Measurements from ENCODE around the gene AMH. TPM values are rescaled to one million over a fixed set of nuclear protein-coding genes. Genes with fewer than 3 reads are reported as not detected.
A peak's percentile ranks its signal among the peaks of the same experiment; 100 is the strongest.

The AMH gene
- polyA plus RNA-seq, 3 donors: 0.12 TPM; not detected in 2

DNA sequence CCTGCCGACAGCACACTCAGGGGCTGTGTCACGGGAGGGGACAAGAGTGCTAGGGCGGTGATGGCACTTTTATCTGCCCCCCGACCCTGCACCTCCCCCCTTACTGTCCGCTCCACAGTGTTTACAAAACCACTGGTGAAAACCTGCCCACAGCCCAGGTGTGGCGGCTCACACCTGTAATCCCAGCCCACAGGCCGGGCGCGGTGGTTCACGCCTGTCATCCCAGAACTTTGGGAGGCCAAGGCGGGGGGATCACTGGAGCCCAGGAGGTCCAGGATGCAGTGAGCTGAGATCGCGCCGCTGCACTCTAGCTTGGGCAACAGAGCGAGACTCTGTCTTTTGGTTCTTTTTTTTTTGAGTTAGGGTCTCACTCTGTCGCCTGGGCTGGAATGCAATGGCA lies 47.0 kb downstream of the AMH start:
- no peak overlapping the region for H2AFZ ChIP-seq (ENCODE audit: insufficient read depth, low read depth, low read length, poor library complexity, severe bottlenecking)
- intact Hi-C loops (cut with micrococcal nuclease): no loop called here
- no peak overlapping the region for H3K9ac ChIP-seq (ENCODE audit: insufficient read depth, low read length, poor library complexity, severe bottlenecking)
- H3K4me3 ChIP-seq (replicated peaks in 1 of 3; ENCODE audit: low read depth in 2 of 3, low read length in 3 of 3): no peak overlapping the region
- TF ChIP-seq, protein P1, sequence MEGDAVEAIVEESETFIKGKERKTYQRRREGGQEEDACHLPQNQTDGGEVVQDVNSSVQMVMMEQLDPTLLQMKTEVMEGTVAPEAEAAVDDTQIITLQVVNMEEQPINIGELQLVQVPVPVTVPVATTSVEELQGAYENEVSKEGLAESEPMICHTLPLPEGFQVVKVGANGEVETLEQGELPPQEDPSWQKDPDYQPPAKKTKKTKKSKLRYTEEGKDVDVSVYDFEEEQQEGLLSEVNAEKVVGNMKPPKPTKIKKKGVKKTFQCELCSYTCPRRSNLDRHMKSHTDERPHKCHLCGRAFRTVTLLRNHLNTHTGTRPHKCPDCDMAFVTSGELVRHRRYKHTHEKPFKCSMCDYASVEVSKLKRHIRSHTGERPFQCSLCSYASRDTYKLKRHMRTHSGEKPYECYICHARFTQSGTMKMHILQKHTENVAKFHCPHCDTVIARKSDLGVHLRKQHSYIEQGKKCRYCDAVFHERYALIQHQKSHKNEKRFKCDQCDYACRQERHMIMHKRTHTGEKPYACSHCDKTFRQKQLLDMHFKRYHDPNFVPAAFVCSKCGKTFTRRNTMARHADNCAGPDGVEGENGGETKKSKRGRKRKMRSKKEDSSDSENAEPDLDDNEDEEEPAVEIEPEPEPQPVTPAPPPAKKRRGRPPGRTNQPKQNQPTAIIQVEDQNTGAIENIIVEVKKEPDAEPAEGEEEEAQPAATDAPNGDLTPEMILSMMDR (IDR thresholded peaks at IDR 0.05): no peak
- H3K4me1 Mint-ChIP-seq: peaks cover 53% of the 10 kb centered on the region
- WGBS (ENCODE audit: insufficient coverage): 94% methylated on average over 10 of the region's 16 CpGs
- peaks cover 26 to 52% of the 10 kb centered on the region in 2 donors for H3K4me1 ChIP-seq (ENCODE audit: control insufficient read depth in 1 of 2, insufficient read depth in 2 of 2, low read length in 2 of 2)
- H3K27ac ChIP-seq (ENCODE audit: low read depth in 1 of 2, low read length in 2 of 2): no peak overlapping the region
- H3K4me3 Mint-ChIP-seq: no peak overlapping the region
- peaks cover 80% of the 10 kb centered on the region for H4K20me1 ChIP-seq (ENCODE audit: insufficient read depth, low read length)
- no peaks in the 10 kb centered on the region for H3K9me3 ChIP-seq (replicated peaks in 1 of 2; ENCODE audit: control insufficient read depth in 1 of 2, insufficient read depth in 1 of 2, low read length in 2 of 2)
- peaks cover 0 to 5% (median 0%) of the 10 kb centered on the region in 7 donors for H3K9me3 Mint-ChIP-seq
- H3K27me3 Mint-ChIP-seq (ENCODE audit: low read depth in 3 of 3): peaks cover 8 to 27% (median 16%) of the 10 kb centered on the region in 3 donors
- no peak for DNase-seq
- peaks cover 30 to 44% of the 10 kb centered on the region in 2 donors for H3K36me3 Mint-ChIP-seq
- H3K27ac Mint-ChIP-seq: no peak overlapping the region
- peaks cover 20 to 36% of the 10 kb centered on the region in 2 donors for H3K36me3 ChIP-seq (replicated peaks in 1 of 2; ENCODE audit: control insufficient read depth in 1 of 2, insufficient read depth in 2 of 2, low read length in 2 of 2)
- H3K27me3 ChIP-seq (ENCODE audit: control insufficient read depth in 2 of 2, insufficient read depth in 2 of 2, low read length in 2 of 2): peaks cover 0 to 10% of the 10 kb centered on the region in 2 donors
- no peak overlapping the region for H3K4me2 ChIP-seq (replicated peaks; ENCODE audit: extremely low read depth, low read length, poor library complexity, severe bottlenecking)
- peaks cover 31% of the 10 kb centered on the region for H3K79me2 ChIP-seq (ENCODE audit: insufficient read depth, low read length)

DNA sequence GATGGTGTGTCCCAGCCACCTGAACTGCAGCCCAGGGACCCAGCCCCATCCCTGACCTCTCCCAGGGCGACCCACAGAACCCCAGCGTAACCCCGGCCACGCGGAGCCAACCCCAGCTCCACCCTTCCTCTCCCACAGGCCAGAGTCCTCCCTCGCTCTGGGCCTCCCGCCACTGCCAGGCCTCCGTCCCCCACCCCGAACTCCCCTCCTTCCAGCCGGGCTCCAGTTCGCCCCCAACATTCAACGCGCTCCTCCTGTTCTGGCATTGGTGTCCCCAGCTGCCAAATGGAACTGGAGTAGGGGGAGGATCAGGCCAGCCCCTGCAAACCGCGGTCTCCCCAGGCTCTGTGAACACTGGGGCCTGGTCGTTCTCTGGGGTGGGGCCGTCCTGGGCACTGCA lies 51.4 kb downstream of the AMH start:
- Mint-ChIP-seq H3K4me1 (peaks cover 40% of the 10 kb centered on the region), H3K4me3 (peak overlapping the region; percentile 20 to 79), H3K27ac (peak overlapping the region in 1 of 7 donors; percentile 21), H3K36me3 (peaks cover 17 to 22% of the 10 kb centered on the region in 2 donors), H3K27me3 (ENCODE audit: low read depth in 3 of 3) (peaks cover 44 to 60% (median 55%) of the 10 kb centered on the region in 3 donors), H3K9me3 (peaks cover 0 to 25% (median 8%) of the 10 kb centered on the region in 7 donors)
- no peaks in the 10 kb centered on the region for H3K9me3 ChIP-seq (replicated peaks in 1 of 2; ENCODE audit: control insufficient read depth in 1 of 2, insufficient read depth in 1 of 2, low read length in 2 of 2)
- peaks cover 22 to 41% of the 10 kb centered on the region in 2 donors for H3K4me1 ChIP-seq (ENCODE audit: control insufficient read depth in 1 of 2, insufficient read depth in 2 of 2, low read length in 2 of 2)
- peaks cover 19 to 52% of the 10 kb centered on the region in 2 donors for H3K27me3 ChIP-seq (ENCODE audit: control insufficient read depth in 2 of 2, insufficient read depth in 2 of 2, low read length in 2 of 2)
- DNase-seq: no peak
- H3K36me3 ChIP-seq (replicated peaks in 1 of 2; ENCODE audit: control insufficient read depth in 1 of 2, insufficient read depth in 2 of 2, low read length in 2 of 2): peaks cover 6 to 7% of the 10 kb centered on the region in 2 donors
- peaks cover 41% of the 10 kb centered on the region for H4K20me1 ChIP-seq (ENCODE audit: insufficient read depth, low read length)
- no peaks in the 10 kb centered on the region for H3K79me2 ChIP-seq (ENCODE audit: insufficient read depth, low read length)
- TF ChIP-seq, protein P1 (IDR thresholded peaks at IDR 0.05): no peak
- H2AFZ ChIP-seq (ENCODE audit: insufficient read depth, low read depth, low read length, poor library complexity, severe bottlenecking): no peak overlapping the region
- WGBS (ENCODE audit: insufficient coverage): 37% methylated on average over 11 of the region's 17 CpGs
- H3K4me3 ChIP-seq (replicated peaks in 1 of 3; ENCODE audit: low read depth in 2 of 3, low read length in 3 of 3): no peak overlapping the region
- H3K4me2 ChIP-seq (replicated peaks; ENCODE audit: extremely low read depth, low read length, poor library complexity, severe bottlenecking): no peak overlapping the region
- H3K27ac ChIP-seq (ENCODE audit: low read depth in 1 of 2, low read length in 2 of 2): no peak overlapping the region
- intact Hi-C loops (cut with micrococcal nuclease): no loop called here
- peak overlapping the region; percentile 21 for H3K9ac ChIP-seq (ENCODE audit: insufficient read depth, low read length, poor library complexity, severe bottlenecking)

Small RNA genes lying within 50 kb of the gene (small RNA-seq; reads per million reads assigned to genes)
- gene MIR1227 (ENCODE audit: insufficient read length, low read depth): not detected

Other genes starting within 250 kb of the AMH start
- gene BTBD2, start 233.6 kb upstream of the AMH start, polyA plus RNA-seq: 10 to 100 TPM in 1 of 3 donors, 1 to 10 TPM in 2; 2.8 to 36.0 (median 3.3) TPM
- 100 to 1,000 TPM in 1 of 3 donors, 10 to 100 TPM in 2; 16.9 to 333 (median 21.8) TPM for gene MKNK2, start 198.1 kb upstream of the AMH start, polyA plus RNA-seq
- gene MOB3A, start 153.0 kb upstream of the AMH start, polyA plus RNA-seq: 100 to 1,000 TPM in 1 of 3 donors, 10 to 100 TPM in 2; 60.5 to 179 (median 96.3) TPM
- 10 to 100 TPM in 1 of 3 donors, under 1 TPM in 2; 0.41 to 17.5 (median 0.80) TPM for gene IZUMO4, start 152.4 kb upstream of the AMH start, polyA plus RNA-seq
- 100 to 1,000 TPM in 1 of 3 donors, 10 to 100 TPM in 1, 1 to 10 TPM in 1; 9.6 to 105 (median 12.4) TPM for gene AP3D1, start 97.8 kb upstream of the AMH start, polyA plus RNA-seq
- gene DOT1L, start 85.4 kb upstream of the AMH start, polyA plus RNA-seq: 10 to 100 TPM in 1 of 3 donors, under 1 TPM in 2; 0.32 to 18.2 (median 0.75) TPM
- 10 to 100 TPM; 62.1 to 90.0 (median 69.0) TPM for gene PLEKHJ1, start 13.0 kb upstream of the AMH start, polyA plus RNA-seq
- 10 to 100 TPM in 2 of 3 donors, 1 to 10 TPM in 1; 8.0 to 70.8 (median 11.6) TPM for gene SF3A2, start 12.5 kb upstream of the AMH start, polyA plus RNA-seq
- gene JSRP1, start 7.1 kb downstream of the AMH start, polyA plus RNA-seq: under 1 TPM in 2 of 3 donors, not detected in 1; 0.38 to 0.50 TPM
- 1 to 10 TPM; 2.4 to 6.3 (median 2.9) TPM for gene PEAK3, start 32.9 kb downstream of the AMH start, polyA plus RNA-seq
- 1 to 10 TPM in 2 of 3 donors, under 1 TPM in 1; 0.08 to 2.8 (median 2.2) TPM for gene LINGO3, start 58.8 kb downstream of the AMH start, polyA plus RNA-seq
- 100 to 1,000 TPM in 2 of 3 donors, 10 to 100 TPM in 1; 98.6 to 312 (median 132) TPM for gene LSM7, start 79.3 kb downstream of the AMH start, polyA plus RNA-seq
- gene SPPL2B, start 79.4 kb downstream of the AMH start, polyA plus RNA-seq: 10 to 100 TPM in 1 of 3 donors, 1 to 10 TPM in 2; 5.7 to 64.9 (median 8.7) TPM
- under 1 TPM in 2 of 3 donors, not detected in 1; 0.12 to 0.30 TPM for gene TMPRSS9, start 110.9 kb downstream of the AMH start, polyA plus RNA-seq
- gene TIMM13, start 178.3 kb downstream of the AMH start, polyA plus RNA-seq: 10 to 100 TPM; 17.3 to 89.3 (median 72.4) TPM
- 1 to 10 TPM; 2.3 to 7.6 (median 4.2) TPM for gene LMNB2, start 207.6 kb downstream of the AMH start, polyA plus RNA-seq
- 100 to 1,000 TPM in 1 of 3 donors, 10 to 100 TPM in 2; 67.4 to 505 (median 76.2) TPM for gene GADD45B, start 226.8 kb downstream of the AMH start, polyA plus RNA-seq

Measured in CD14-positive monocyte (primary cell).